CD4-positive, alpha-beta T cell treated with Interferon alpha-2 for 1 hour (primary cell): Measurements from ENCODE around the gene KCNG2.

Source experiments
- DNase-seq, 2 donors: peaks; one replicate each; pipeline ENCODE4 v3.0.0-alpha.2; 2020 to 2022

KCNG2 gene

GRCh38 chr18:79889569-79889968, 91.8 kb downstream of the KCNG2 start:
- DNase-seq: no peak

GRCh38 chr18:79890674-79891073, 92.9 kb downstream of the KCNG2 start:
- DNase-seq: no peak

- DNase-seq: no peak
Observed at GRCh38 chr18:79896738-79897137, 99.0 kb downstream of the KCNG2 start.

- no peak for DNase-seq
Observed at GRCh38 chr18:79897940-79898625, 100.3 kb downstream of the KCNG2 start.

GRCh38 chr18:79898952-79899608, 101.3 kb downstream of the KCNG2 start:
- no peak for DNase-seq

- DNase-seq: no peak
Observed at GRCh38 chr18:79899609-79900445, 102.1 kb downstream of the KCNG2 start.

- no peak for DNase-seq
Observed at GRCh38 chr18:79900610-79901570, 103.2 kb downstream of the KCNG2 start.

GRCh38 chr18:79901665-79902064, 103.9 kb downstream of the KCNG2 start:
- DNase-seq: no peak

GRCh38 chr18:79902075-79902474, 104.3 kb downstream of the KCNG2 start:
- DNase-seq: no peak

- DNase-seq: no peak
Observed at GRCh38 chr18:79902640-79903039, 104.9 kb downstream of the KCNG2 start.

- DNase-seq: no peak
Observed at GRCh38 chr18:79903071-79903635, 105.4 kb downstream of the KCNG2 start.

- no peak for DNase-seq
Observed at GRCh38 chr18:79903787-79904356, 106.1 kb downstream of the KCNG2 start.

GRCh38 chr18:79904357-79905147, 106.8 kb downstream of the KCNG2 start:
- DNase-seq: no peak

GRCh38 chr18:79905389-79905911, 107.7 kb downstream of the KCNG2 start:
- no peak for DNase-seq

- no peak for DNase-seq
Observed at GRCh38 chr18:79905993-79906392, 108.3 kb downstream of the KCNG2 start.

- no peak for DNase-seq
Observed at GRCh38 chr18:79906706-79907105, 109.0 kb downstream of the KCNG2 start.

GRCh38 chr18:79910563-79911343, 113.0 kb downstream of the KCNG2 start:
- DNase-seq: no peak

- no peak for DNase-seq
Observed at GRCh38 chr18:79911344-79912270, 113.9 kb downstream of the KCNG2 start.
